Prostate gland (tissue), 2 donors: ENCODE measurements around the gene INSYN2B. TPM values are rescaled to one million over a fixed set of nuclear protein-coding genes. Genes with fewer than 3 reads are reported as not detected.

Experiments
- DNase-seq: peaks from one replicate; pipeline ENCODE4 v3.0.0-alpha.2; 2019; ENCODE audit warnings: low spot score
- H3K27ac ChIP-seq, 2 donors: fragments of 200-600 bp; sonication (generic); 2 replicates each; pipeline ENCODE4 v1.5.1; 2017 to 2019
- H3K27me3 ChIP-seq: fragments of 200-600 bp; sonication (generic); replicated peaks from 2 replicates; pipeline ENCODE4 v1.5.1; 2019; ENCODE audit not compliant: insufficient read depth
- H3K36me3 ChIP-seq, 2 donors: fragments of 200-600 bp; sonication (generic); 1 replicate in 1 of 2; 2 replicates in 1 of 2; pipeline versions ENCODE4 v1.5.1 to v1.8.1; 2017 to 2019
- H3K4me1 ChIP-seq: fragments of 200-600 bp; sonication (generic); replicated peaks from 2 replicates; pipeline ENCODE4 v1.5.1; 2019
- H3K4me3 ChIP-seq, 2 donors: fragments of 200-600 bp; sonication (generic); 2 replicates each; pipeline ENCODE4 v1.5.1; 2017 to 2019
- H3K9me3 ChIP-seq: fragments of 200-600 bp; sonication (generic); 2 replicates; pipeline ENCODE4 v1.5.1; 2017
- CTCF ChIP-seq, 4 experiments: fragments of 200-600 bp in 2 of 4; fragments of 450-650 bp in 2 of 4; sonication (generic) in 2 of 4; IDR thresholded peaks; 1 replicate in 3 of 4; 2 replicates in 1 of 4; pipeline ENCODE4 v1.5.1; 2016 to 2019; ENCODE audit warnings: antibody characterized with exemption in 4 of 4, mild to moderate bottlenecking in 2 of 4, moderate library complexity in 2 of 4
- POLR2A ChIP-seq: fragments of 450-650 bp; IDR thresholded peaks from one replicate; pipeline ENCODE4 v1.6.1; 2016; ENCODE audit warnings: antibody characterized with exemption, mild to moderate bottlenecking
- POLR2AphosphoS5 ChIP-seq: sonication (generic); formaldehyde crosslinking; IDR thresholded peaks from one replicate; pipeline ENCODE4 v1.6.1; 2017; ENCODE audit warnings: antibody characterized with exemption
- WGBS: methylation state at CpG from one replicate; pipeline ENCODE4 v1.1.5; 2018; 5-methylcytosine and 5-hydroxymethylcytosine counted together
- intact Hi-C: fragments of 100-400 bp; cut with DNase I; formaldehyde crosslinking; loops from one replicate; pipeline ENCODE4 v1.14.2; 2022
- total RNA-seq, 2 donors: library from RNA; depleted of rRNA; stranded (reverse); fragments of >200 nt; gene quantifications; one replicate each; pipeline ENCODE4 v1.1.0, GENCODE V29; 2016

INSYN2B gene
- total RNA-seq, 2 donors from 2014 or later = 0.17 to 8.4 TPM

- Histone ChIP-seq H3K27ac (no peak overlapping the region), H3K36me3 (no peaks in the 10 kb centered on the region), H3K4me3 (no peak overlapping the region), H3K4me1 (no peaks in the 10 kb centered on the region), H3K9me3 (no peaks in the 10 kb centered on the region), H3K27me3 (peaks cover 5% of the 10 kb centered on the region)
- DNase-seq = no peak
- intact Hi-C loops = no loop called here
- TF ChIP-seq CTCF (IDR thresholded peaks at IDR 0.05) = no peak
- TF ChIP-seq POLR2A = no peak
- no peak for TF ChIP-seq POLR2AphosphoS5
- WGBS = 76% methylated on average over 2 of the region's 2 CpGs
Measured at GRCh38 chr5:169880785-169881184, 99.5 kb downstream of the INSYN2B start.

- Histone ChIP-seq H3K27ac (no peak overlapping the region), H3K4me3 (no peak overlapping the region), H3K36me3 (no peaks in the 10 kb centered on the region), H3K27me3 (peaks cover 5% of the 10 kb centered on the region), H3K4me1 (no peaks in the 10 kb centered on the region), H3K9me3 (no peaks in the 10 kb centered on the region)
- no peak for DNase-seq
- intact Hi-C loops = no loop called here
- 82% methylated on average over 4 of the region's 4 CpGs for WGBS
- TF ChIP-seq POLR2A (no peak), CTCF (IDR thresholded peaks at IDR 0.05) (no peak), POLR2AphosphoS5 (no peak)
Measured at GRCh38 chr5:169880012-169880663, 100.2 kb downstream of the INSYN2B start.

GRCh38 chr5:169876386-169876785 lies 103.9 kb downstream of the INSYN2B start:
- H3K36me3 ChIP-seq = no peaks in the 10 kb centered on the region
- no peaks in the 10 kb centered on the region for H3K9me3 ChIP-seq
- H3K4me3 ChIP-seq = no peak overlapping the region
- TF ChIP-seq CTCF (IDR thresholded peaks at IDR 0.05) (no peak), POLR2AphosphoS5 (no peak), POLR2A (no peak)
- no peak for DNase-seq
- whole genome bisulfite sequencing = 80% methylated on average over 1 of the region's 1 CpG
- H3K4me1 ChIP-seq = no peaks in the 10 kb centered on the region
- H3K27me3 ChIP-seq = no peaks in the 10 kb centered on the region
- H3K27ac ChIP-seq = no peak overlapping the region
- intact Hi-C loops = no loop called here

GRCh38 chr5:169875731-169876130 lies 104.6 kb downstream of the INSYN2B start:
- H3K27me3 ChIP-seq = no peaks in the 10 kb centered on the region
- 54% methylated on average over 4 of the region's 4 CpGs for WGBS
- H3K36me3 ChIP-seq = no peaks in the 10 kb centered on the region
- H3K4me1 ChIP-seq = no peaks in the 10 kb centered on the region
- DNase-seq = no peak
- H3K4me3 ChIP-seq = no peak overlapping the region
- H3K9me3 ChIP-seq = no peaks in the 10 kb centered on the region
- TF ChIP-seq POLR2AphosphoS5 (no peak), POLR2A (no peak), CTCF (IDR thresholded peaks at IDR 0.05) (no peak)
- H3K27ac ChIP-seq = no peak overlapping the region
- intact Hi-C loops = no loop called here

GRCh38 chr5:169875091-169875728 lies 105.1 kb downstream of the INSYN2B start:
- Histone ChIP-seq H3K4me1 (no peaks in the 10 kb centered on the region), H3K4me3 (no peak overlapping the region), H3K27ac (no peak overlapping the region), H3K9me3 (no peaks in the 10 kb centered on the region), H3K27me3 (no peaks in the 10 kb centered on the region), H3K36me3 (no peaks in the 10 kb centered on the region)
- no peak for DNase-seq
- intact Hi-C loops = no loop called here
- TF ChIP-seq POLR2A (no peak), POLR2AphosphoS5 (no peak), CTCF (IDR thresholded peaks at IDR 0.05) (no peak)
- 78% methylated on average over 8 of the region's 8 CpGs for WGBS
